ENCODE data around the gene NEXN.

Gene NEXN

DNA sequence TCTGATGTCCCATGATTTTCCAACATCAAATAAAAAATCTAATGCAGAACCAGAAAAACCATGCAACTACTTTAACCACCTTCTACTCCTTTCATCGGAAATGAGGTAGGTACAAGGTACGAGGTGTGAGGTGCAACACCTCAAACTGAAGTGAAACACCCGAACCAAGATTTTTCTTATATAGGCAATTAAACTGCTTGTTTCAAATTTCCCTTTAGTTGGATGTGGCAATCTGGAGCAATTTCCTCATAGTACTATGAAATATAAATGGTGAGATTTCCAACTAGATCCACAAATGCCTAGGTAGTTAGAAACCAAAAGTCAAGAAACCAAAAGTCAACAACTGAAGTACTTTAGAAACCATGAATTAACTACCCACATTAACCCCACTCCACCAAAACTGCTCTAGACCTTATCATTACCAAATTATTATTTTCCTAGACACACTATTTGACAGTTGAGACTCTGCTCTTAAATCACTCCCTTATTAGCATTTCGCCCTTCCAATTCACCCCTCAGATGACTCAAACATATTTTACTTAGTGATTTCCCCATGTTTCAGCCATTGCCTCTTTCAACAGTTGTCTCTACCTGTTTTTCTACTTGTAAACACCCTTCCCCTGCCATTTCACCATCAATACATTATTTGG is 52.6 kb downstream of the NEXN start:
- no peak overlapping the region for H2AFZ ChIP-seq (ENCODE audit: low read depth, low read length)
- H3K4me1 ChIP-seq (ENCODE audit: low read length), result no peaks in the 10 kb centered on the region
- H3K79me2 ChIP-seq (ENCODE audit: low read length), result no peaks in the 10 kb centered on the region
- H3K27me3 ChIP-seq (ENCODE audit: low read depth, low read length), result no peaks in the 10 kb centered on the region
- H3K4me3 ChIP-seq (ENCODE audit: low read length), result no peak overlapping the region
- H3K9me3 ChIP-seq (ENCODE audit: insufficient read depth, low read length), result no peaks in the 10 kb centered on the region
- no peak overlapping the region for H3K9ac ChIP-seq (ENCODE audit: low read length)
- H3K27ac ChIP-seq (ENCODE audit: low read length), result no peak overlapping the region
- H4K20me1 ChIP-seq (ENCODE audit: insufficient read depth, low read length), result no peaks in the 10 kb centered on the region
- H3K4me2 ChIP-seq (ENCODE audit: low read length), result no peak overlapping the region
- peaks cover 16% of the 10 kb centered on the region for H3K36me3 ChIP-seq (replicated peaks; ENCODE audit: low read depth, low read length)
- TF ChIP-seq EZH2phosphoT487 (IDR thresholded peaks at IDR 0.05; ENCODE audit: low read depth), result no peak
- TF ChIP-seq, protein P1, sequence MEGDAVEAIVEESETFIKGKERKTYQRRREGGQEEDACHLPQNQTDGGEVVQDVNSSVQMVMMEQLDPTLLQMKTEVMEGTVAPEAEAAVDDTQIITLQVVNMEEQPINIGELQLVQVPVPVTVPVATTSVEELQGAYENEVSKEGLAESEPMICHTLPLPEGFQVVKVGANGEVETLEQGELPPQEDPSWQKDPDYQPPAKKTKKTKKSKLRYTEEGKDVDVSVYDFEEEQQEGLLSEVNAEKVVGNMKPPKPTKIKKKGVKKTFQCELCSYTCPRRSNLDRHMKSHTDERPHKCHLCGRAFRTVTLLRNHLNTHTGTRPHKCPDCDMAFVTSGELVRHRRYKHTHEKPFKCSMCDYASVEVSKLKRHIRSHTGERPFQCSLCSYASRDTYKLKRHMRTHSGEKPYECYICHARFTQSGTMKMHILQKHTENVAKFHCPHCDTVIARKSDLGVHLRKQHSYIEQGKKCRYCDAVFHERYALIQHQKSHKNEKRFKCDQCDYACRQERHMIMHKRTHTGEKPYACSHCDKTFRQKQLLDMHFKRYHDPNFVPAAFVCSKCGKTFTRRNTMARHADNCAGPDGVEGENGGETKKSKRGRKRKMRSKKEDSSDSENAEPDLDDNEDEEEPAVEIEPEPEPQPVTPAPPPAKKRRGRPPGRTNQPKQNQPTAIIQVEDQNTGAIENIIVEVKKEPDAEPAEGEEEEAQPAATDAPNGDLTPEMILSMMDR (IDR thresholded peaks at IDR 0.05; ENCODE audit: low read depth, low read length), result no peak

DNA sequence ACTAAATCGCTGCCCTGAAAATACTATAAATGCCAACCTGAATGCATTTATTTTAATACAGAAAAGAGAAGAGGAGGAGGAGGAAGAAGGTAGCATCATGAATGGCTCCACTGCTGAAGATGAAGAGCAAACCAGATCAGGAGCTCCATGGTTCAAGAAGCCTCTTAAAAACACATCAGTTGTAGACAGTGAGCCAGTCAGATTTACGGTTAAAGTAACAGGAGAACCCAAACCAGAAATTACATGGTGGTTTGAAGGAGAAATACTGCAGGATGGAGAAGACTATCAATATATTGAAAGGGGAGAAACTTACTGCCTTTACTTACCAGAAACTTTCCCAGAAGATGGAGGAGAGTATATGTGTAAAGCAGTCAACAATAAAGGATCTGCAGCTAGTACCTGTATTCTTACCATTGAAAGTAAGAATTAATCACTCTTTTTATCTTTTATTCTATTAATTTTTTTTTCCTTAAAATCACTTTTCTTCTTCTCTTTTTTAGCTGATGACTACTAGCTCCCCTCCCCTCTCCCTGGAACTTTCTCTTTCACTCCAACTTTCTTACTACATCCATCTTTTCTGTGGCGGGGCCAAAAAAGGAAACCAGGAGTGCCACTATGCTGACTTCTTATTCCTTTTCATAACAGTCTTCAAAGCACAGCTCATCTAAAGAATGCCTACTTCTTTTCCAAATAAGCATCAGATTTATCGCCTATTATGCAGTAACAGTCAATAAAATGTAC is 54.1 kb downstream of the NEXN start:
- no peak overlapping the region for H3K27ac ChIP-seq (ENCODE audit: low read length)
- H4K20me1 ChIP-seq (ENCODE audit: insufficient read depth, low read length), result peaks cover 7% of the 10 kb centered on the region; the same call in 1 of the 2 replicates
- H2AFZ ChIP-seq (ENCODE audit: low read depth, low read length), result no peak overlapping the region
- H3K4me3 ChIP-seq (ENCODE audit: low read length), result no peak overlapping the region
- no peaks in the 10 kb centered on the region for H3K4me1 ChIP-seq (ENCODE audit: low read length)
- no peak overlapping the region for H3K4me2 ChIP-seq (ENCODE audit: low read length)
- H3K36me3 ChIP-seq (replicated peaks; ENCODE audit: low read depth, low read length), result peaks cover 27% of the 10 kb centered on the region
- H3K79me2 ChIP-seq (ENCODE audit: low read length), result no peaks in the 10 kb centered on the region
- H3K9ac ChIP-seq (ENCODE audit: low read length), result no peak overlapping the region
- no peaks in the 10 kb centered on the region for H3K27me3 ChIP-seq (ENCODE audit: low read depth, low read length)
- no peak for TF ChIP-seq EZH2phosphoT487 (IDR thresholded peaks at IDR 0.05; ENCODE audit: low read depth)
- TF ChIP-seq, protein P1 (IDR thresholded peaks at IDR 0.05; ENCODE audit: low read depth, low read length), result no peak
- H3K9me3 ChIP-seq (ENCODE audit: insufficient read depth, low read length), result no peaks in the 10 kb centered on the region

DNA sequence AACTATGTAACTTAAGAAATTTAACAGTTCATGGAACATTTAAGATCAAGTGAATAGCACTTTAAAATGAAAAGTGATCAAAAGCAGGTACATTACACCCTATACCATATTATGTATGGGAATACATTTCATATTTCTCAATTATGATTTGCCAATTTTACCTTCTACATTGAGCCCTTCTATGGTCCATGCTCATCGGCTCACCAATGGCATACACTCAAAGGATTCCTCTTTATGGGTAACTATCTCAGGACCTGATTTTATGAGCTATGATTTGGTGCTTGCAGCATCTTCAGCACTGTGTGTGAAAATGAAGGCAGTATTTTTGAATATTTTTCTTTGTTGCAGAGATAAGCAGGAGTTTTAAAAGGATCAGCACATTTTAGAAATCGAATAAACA is 56.9 kb downstream of the NEXN start:
- Histone ChIP-seq H3K4me3 (ENCODE audit: low read length) (no peak overlapping the region), H3K9ac (ENCODE audit: low read length) (no peak overlapping the region), H3K36me3 (replicated peaks; ENCODE audit: low read depth, low read length) (peaks cover 41% of the 10 kb centered on the region), H4K20me1 (ENCODE audit: insufficient read depth, low read length) (peaks cover 13% of the 10 kb centered on the region), H2AFZ (ENCODE audit: low read depth, low read length) (no peak overlapping the region), H3K9me3 (ENCODE audit: insufficient read depth, low read length) (no peaks in the 10 kb centered on the region), H3K4me2 (ENCODE audit: low read length) (no peak overlapping the region), H3K27ac (ENCODE audit: low read length) (no peak overlapping the region), H3K79me2 (ENCODE audit: low read length) (peaks cover 6% of the 10 kb centered on the region; the same call in 1 of the 2 replicates), H3K27me3 (ENCODE audit: low read depth, low read length) (no peaks in the 10 kb centered on the region), H3K4me1 (ENCODE audit: low read length) (no peaks in the 10 kb centered on the region)
- no peak for TF ChIP-seq EZH2phosphoT487 (IDR thresholded peaks at IDR 0.05; ENCODE audit: low read depth)
- TF ChIP-seq, protein P1 (IDR thresholded peaks at IDR 0.05; ENCODE audit: low read depth, low read length), result no peak

DNA sequence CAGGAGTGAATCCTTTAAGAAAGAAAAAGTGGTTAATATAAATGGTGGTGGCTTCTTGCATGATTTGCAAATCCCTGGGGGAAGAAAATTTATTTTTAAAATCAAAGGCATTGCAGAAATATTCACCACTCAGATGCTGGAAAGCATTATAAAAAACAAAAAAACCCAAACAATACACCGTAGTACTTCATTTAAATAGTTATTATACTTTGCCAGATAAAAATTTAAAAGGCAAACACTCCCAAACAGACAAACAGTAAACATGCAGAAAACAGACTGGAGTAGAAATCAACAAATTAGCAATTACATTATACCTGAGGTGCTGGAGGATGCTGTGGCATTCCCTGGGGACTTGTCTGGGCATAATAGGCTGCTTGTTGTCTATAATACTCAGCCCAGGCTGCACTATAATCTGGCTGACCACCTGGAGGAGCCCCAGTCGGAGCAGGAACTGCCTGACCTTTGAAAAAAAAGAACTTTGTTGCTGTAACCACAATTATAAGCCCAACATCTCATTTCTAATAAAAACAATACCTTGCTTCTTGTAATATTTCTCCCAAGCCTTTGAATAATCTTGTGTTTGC is 60.5 kb downstream of the NEXN start:
- peaks cover 29% of the 10 kb centered on the region for H4K20me1 ChIP-seq (ENCODE audit: insufficient read depth, low read length)
- H3K4me2 ChIP-seq (ENCODE audit: low read length), result no peak overlapping the region
- H3K36me3 ChIP-seq (replicated peaks; ENCODE audit: low read depth, low read length), result peaks cover 51% of the 10 kb centered on the region
- no peak overlapping the region for H3K9ac ChIP-seq (ENCODE audit: low read length)
- TF ChIP-seq EZH2phosphoT487 (IDR thresholded peaks at IDR 0.05; ENCODE audit: low read depth), result no peak
- TF ChIP-seq, protein P1 (IDR thresholded peaks at IDR 0.05; ENCODE audit: low read depth, low read length), result no peak
- peaks cover 15% of the 10 kb centered on the region for H3K79me2 ChIP-seq (ENCODE audit: low read length)
- no peak overlapping the region for H3K4me3 ChIP-seq (ENCODE audit: low read length)
- H3K27me3 ChIP-seq (ENCODE audit: low read depth, low read length), result no peaks in the 10 kb centered on the region
- H3K9me3 ChIP-seq (ENCODE audit: insufficient read depth, low read length), result no peaks in the 10 kb centered on the region
- H3K27ac ChIP-seq (ENCODE audit: low read length), result no peak overlapping the region
- H3K4me1 ChIP-seq (ENCODE audit: low read length), result peaks cover 7% of the 10 kb centered on the region
- no peak overlapping the region for H2AFZ ChIP-seq (ENCODE audit: low read depth, low read length)
